ENCODE measurements around the gene AUTS2.

AUTS2 gene

GRCh38 chr7:69687739-69688433 lies 89.6 kb downstream of the AUTS2 start:
- DNase-seq (ENCODE audit: low read depth), result no peak

GRCh38 chr7:69690329-69690728 lies 92.1 kb downstream of the AUTS2 start:
- DNase-seq (ENCODE audit: low read depth), result no peak

GRCh38 chr7:69691327-69691726 lies 93.1 kb downstream of the AUTS2 start:
- no peak for DNase-seq (ENCODE audit: low read depth)

- DNase-seq (ENCODE audit: low read depth), result no peak
Measured at GRCh38 chr7:69691734-69692133, 93.5 kb downstream of the AUTS2 start.

GRCh38 chr7:69692611-69693010 lies 94.3 kb downstream of the AUTS2 start:
- no peak for DNase-seq (ENCODE audit: low read depth)

GRCh38 chr7:69693042-69693441 lies 94.8 kb downstream of the AUTS2 start:
- DNase-seq (ENCODE audit: low read depth), result no peak

GRCh38 chr7:69696054-69696591 lies 97.8 kb downstream of the AUTS2 start:
- no peak for DNase-seq (ENCODE audit: low read depth)

- no peak for DNase-seq (ENCODE audit: low read depth)
Measured at GRCh38 chr7:69696686-69697685, 98.7 kb downstream of the AUTS2 start.

GRCh38 chr7:69698109-69698825 lies 100.0 kb downstream of the AUTS2 start:
- DNase-seq (ENCODE audit: low read depth), result no peak

- DNase-seq (ENCODE audit: low read depth), result no peak
Measured at GRCh38 chr7:69699931-69700330, 101.7 kb downstream of the AUTS2 start.

- DNase-seq (ENCODE audit: low read depth), result no peak
Measured at GRCh38 chr7:69700331-69700730, 102.1 kb downstream of the AUTS2 start.

- no peak for DNase-seq (ENCODE audit: low read depth)
Measured at GRCh38 chr7:69701288-69701687, 103.0 kb downstream of the AUTS2 start.

- DNase-seq (ENCODE audit: low read depth), result no peak
Measured at GRCh38 chr7:69702357-69702756, 104.1 kb downstream of the AUTS2 start.

- no peak for DNase-seq (ENCODE audit: low read depth)
Measured at GRCh38 chr7:69703099-69703498, 104.8 kb downstream of the AUTS2 start.

- no peak for DNase-seq (ENCODE audit: low read depth)
Measured at GRCh38 chr7:69706070-69706469, 107.8 kb downstream of the AUTS2 start.

GRCh38 chr7:69708857-69709256 lies 110.6 kb downstream of the AUTS2 start:
- DNase-seq (ENCODE audit: low read depth), result no peak

- no peak for DNase-seq (ENCODE audit: low read depth)
Measured at GRCh38 chr7:69710768-69711438, 112.6 kb downstream of the AUTS2 start.

- no peak for DNase-seq (ENCODE audit: low read depth)
Measured at GRCh38 chr7:69714886-69715576, 116.8 kb downstream of the AUTS2 start.

GRCh38 chr7:69717221-69717620 lies 118.9 kb downstream of the AUTS2 start:
- DNase-seq (ENCODE audit: low read depth), result no peak

GRCh38 chr7:69719717-69720116 lies 121.4 kb downstream of the AUTS2 start:
- no peak for DNase-seq (ENCODE audit: low read depth)

GRCh38 chr7:69722843-69723242 lies 124.6 kb downstream of the AUTS2 start:
- DNase-seq (ENCODE audit: low read depth), result no peak

Data from ELR (cell line).